NT2/D1 (cell line): Measurements from ENCODE around the gene PAFAH1B1.
"Not testable (repeated sequence)": the region's sequence is repeated elsewhere in the genome, so short reads cannot be mapped to it uniquely, and the experiment has no call there.

ENCODE experiments used
- DNase-seq: peaks from one replicate; pipeline ENCODE4 v3.0.0-alpha.2; 2011; ENCODE audit warnings: low read depth, low spot score
- H3K27me3 ChIP-seq: 2 replicates; pipeline ENCODE4 v1.6.0; 2011; ENCODE audit warnings: mild to moderate bottlenecking; ENCODE audit not compliant: insufficient read length, insufficient read depth
- H3K36me3 ChIP-seq: 2 replicates; pipeline ENCODE4 v1.6.1; 2011; ENCODE audit warnings: mild to moderate bottlenecking, low read length, mixed read lengths; ENCODE audit not compliant: insufficient read depth, insufficient read length
- H3K4me1 ChIP-seq: 2 replicates; pipeline ENCODE4 v1.5.1; 2011; ENCODE audit not compliant: insufficient read depth, insufficient read length
- H3K4me3 ChIP-seq: 2 replicates; pipeline ENCODE4 v1.5.1; 2011; ENCODE audit warnings: low read depth; ENCODE audit not compliant: insufficient read length
- H3K9ac ChIP-seq: 2 replicates; pipeline ENCODE4 v1.6.0; 2011; ENCODE audit warnings: low read depth; ENCODE audit not compliant: insufficient read length
- H3K9me3 ChIP-seq: 2 replicates; pipeline ENCODE4 v1.5.1; 2011; ENCODE audit warnings: mild to moderate bottlenecking, low read length; ENCODE audit not compliant: insufficient read depth
- SUZ12 ChIP-seq: IDR thresholded peaks from 2 replicates; pipeline ENCODE4 v1.6.1; 2011; ENCODE audit not compliant: insufficient read length, insufficient read depth; ENCODE audit errors: extremely low read depth
- YY1 ChIP-seq: IDR thresholded peaks from 2 replicates; pipeline ENCODE4 v1.6.1; 2011; ENCODE audit not compliant: insufficient read length, insufficient read depth
- ZNF274 ChIP-seq: IDR thresholded peaks from 2 replicates; pipeline ENCODE4 v1.6.1; 2011; ENCODE audit warnings: mild to moderate bottlenecking, low read depth, low read length

The PAFAH1B1 gene

DNA sequence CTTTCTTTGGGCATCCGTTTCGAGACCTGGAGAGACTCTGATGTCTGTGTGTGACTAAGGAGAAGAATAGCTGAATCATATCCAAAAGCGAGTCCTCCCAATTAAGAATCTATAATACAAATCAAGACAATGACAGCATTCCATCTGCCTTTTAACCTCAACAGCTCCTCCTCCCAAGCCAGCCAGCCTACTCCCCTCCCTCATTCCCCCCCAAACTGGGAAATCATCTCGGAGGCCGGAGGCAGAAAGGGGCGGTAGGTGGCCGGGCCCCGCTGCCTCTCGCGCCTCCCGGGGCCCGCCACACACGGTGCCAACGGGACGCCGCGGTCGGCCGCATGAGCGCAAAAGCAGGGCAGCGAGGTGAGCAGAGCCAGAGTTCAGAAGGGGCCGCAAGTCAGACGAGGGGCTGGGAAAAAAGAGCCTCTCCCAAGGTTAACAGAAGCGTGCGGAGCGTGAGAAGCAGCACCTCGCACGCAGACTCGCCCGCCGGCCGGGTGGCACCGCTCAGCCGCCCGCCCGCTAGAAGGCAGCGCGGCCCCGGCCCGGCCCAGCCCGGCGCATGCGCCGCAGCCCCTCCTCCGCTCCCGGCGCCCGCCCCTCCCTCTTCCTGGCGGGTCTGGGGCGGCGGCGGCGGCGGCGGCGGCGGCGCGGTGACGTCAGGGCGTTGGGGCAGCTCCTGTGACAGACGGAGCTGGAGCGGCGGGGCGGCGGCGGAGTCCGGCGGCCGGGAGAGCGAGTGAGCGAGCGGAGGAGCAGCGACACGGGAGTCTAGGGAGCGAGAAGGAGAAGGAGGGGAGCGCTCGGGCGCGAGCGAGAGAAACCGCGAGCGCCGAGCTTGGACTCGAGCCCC, at the start of gene PAFAH1B1:
TSS of gene PAFAH1B1 (plus strand) at position 684 of the 850 bp plus-strand sequence. CDS start 44,635 bp downstream, outside the sequence.
- peak within 1 kb of the TSS; percentile 82 for H3K4me3 ChIP-seq
- H3K4me1 ChIP-seq: no peaks in the 10 kb centered on the region
- no peaks in the 10 kb centered on the region for H3K9me3 ChIP-seq
- DNase-seq: peak; percentile 57
- H3K36me3 ChIP-seq: peaks cover 4% of the 10 kb centered on the region
- no peaks in the 10 kb centered on the region for H3K27me3 ChIP-seq
- H3K9ac ChIP-seq: peak within 1 kb of the TSS; percentile 96
- TF ChIP-seq YY1: no peak
- no peak for TF ChIP-seq ZNF274
- no peak for TF ChIP-seq SUZ12

DNA sequence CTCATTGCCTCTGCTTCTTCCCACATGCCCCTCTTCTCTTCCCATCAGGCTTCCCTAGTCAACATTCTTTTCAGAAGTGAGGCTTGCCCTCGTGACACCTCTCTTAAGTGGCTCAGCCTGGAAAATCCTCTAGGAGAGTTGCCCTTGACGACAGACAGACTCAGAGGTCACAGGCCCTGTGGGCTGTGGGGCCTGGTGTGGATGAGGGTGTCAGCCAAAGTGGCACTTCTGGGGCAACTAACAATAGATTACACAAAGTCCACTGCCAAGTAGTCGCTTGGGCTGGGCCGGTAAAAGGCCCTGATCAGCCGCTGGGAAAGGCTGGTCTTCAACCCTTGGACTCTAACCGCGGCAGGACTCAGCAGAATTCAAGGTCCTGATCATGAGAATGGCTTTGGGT, 48.1 kb upstream of the PAFAH1B1 start:
- no peak overlapping the region for H3K4me3 ChIP-seq
- H3K9me3 ChIP-seq: no peaks in the 10 kb centered on the region
- no peak for DNase-seq
- TF ChIP-seq YY1 (no peak), ZNF274 (no peak), SUZ12 (no peak)
- no peaks in the 10 kb centered on the region for H3K36me3 ChIP-seq
- H3K9ac ChIP-seq: no peak overlapping the region
- H3K4me1 ChIP-seq: peaks cover 3% of the 10 kb centered on the region
- H3K27me3 ChIP-seq: no peaks in the 10 kb centered on the region

DNA sequence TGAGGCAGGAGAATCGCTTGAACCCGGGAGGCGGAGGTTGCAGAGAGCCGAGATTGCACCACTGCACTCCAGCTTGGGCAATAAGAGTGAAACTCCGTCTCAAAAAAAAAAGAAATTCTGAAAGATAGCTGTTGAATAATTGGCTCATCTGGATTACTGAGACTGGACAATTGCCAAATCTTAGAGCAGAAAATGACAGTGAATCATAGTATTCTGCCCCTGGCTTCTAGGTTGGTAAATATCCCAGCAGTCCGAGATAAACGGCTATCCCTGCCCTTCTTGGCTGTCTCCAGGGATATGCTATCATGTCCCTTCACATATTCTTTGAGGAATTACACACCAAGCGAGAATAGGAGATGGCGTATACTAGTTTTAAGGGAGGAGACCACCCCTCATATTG, 46.3 kb upstream of the PAFAH1B1 start:
- Histone ChIP-seq H3K27me3 (no peaks in the 10 kb centered on the region), H3K9me3 (no peaks in the 10 kb centered on the region), H3K4me3 (no peak overlapping the region), H3K9ac (no peak overlapping the region), H3K36me3 (no peaks in the 10 kb centered on the region), H3K4me1 (peaks cover 3% of the 10 kb centered on the region)
- no peak for TF ChIP-seq YY1
- no peak for TF ChIP-seq SUZ12
- TF ChIP-seq ZNF274: no peak
- DNase-seq: no peak

DNA sequence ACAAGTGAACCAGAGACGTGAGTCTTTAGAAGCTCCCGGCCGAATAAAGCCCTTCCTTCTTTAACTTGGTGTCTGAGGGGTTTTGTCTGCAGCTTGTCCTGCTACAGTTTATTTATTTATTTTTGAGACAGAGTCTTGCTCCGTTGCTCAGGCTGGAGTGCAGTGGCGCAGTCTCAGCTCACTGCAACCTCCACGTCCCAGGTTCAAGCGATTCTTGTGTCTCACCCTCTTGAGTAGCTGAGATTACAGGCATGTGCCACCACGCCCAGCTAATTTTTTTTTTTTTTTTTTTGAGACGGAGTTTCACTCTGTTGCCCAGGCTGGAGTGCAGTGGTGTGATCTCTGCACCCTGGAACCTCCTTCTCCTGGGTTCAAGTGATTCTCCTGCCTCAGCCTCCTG, 45.4 kb upstream of the PAFAH1B1 start:
- H3K4me1 ChIP-seq, H3K9ac ChIP-seq, DNase-seq, H3K9me3 ChIP-seq, H3K36me3 ChIP-seq, H3K27me3 ChIP-seq, H3K4me3 ChIP-seq: not testable (repeated sequence)

DNA sequence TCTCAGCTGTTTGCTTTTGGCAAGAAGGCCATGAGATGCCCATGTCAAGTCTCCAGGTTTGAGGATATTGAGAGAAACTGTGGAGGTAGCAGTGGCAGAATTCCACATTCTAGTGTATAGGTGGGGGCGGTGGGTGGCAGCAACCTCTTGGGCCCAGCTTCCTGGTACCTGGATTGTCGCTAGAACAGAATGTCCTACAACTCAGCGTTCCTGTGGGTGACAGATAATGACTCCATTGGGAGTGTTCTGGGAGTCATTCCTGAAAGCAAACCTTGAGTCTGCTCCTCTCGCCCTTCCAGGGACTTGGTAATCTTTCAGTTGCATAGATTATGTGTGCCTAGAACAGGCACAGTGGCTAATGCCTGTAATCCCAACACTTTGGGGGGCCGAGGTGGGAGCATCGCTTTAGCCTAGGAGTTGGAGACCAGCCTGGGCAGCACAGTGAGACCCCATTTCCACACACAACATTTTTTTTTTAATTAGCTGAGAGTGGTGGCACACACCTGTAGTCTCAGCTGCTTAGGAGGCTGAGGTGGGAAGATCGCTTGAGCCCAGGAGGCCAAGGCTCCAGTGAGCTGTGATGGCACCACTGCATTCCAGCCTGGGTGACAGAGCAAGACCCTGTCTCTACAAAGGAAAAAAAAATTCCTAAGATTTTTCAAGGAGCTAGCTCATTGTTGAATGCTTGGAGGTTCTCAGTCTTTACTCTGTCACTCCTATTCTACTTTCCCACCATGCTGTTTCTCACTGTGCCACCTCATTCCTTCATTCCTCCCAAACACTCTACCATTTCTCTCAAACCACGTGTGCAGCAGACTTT, 43.9 kb upstream of the PAFAH1B1 start:
- Histone ChIP-seq H3K4me1 (peaks cover 3% of the 10 kb centered on the region), H3K4me3 (no peak overlapping the region), H3K9ac (no peak overlapping the region), H3K27me3 (no peaks in the 10 kb centered on the region), H3K9me3 (no peaks in the 10 kb centered on the region), H3K36me3 (no peaks in the 10 kb centered on the region)
- TF ChIP-seq ZNF274 (no peak), YY1 (no peak), SUZ12 (no peak)
- DNase-seq: no peak

DNA sequence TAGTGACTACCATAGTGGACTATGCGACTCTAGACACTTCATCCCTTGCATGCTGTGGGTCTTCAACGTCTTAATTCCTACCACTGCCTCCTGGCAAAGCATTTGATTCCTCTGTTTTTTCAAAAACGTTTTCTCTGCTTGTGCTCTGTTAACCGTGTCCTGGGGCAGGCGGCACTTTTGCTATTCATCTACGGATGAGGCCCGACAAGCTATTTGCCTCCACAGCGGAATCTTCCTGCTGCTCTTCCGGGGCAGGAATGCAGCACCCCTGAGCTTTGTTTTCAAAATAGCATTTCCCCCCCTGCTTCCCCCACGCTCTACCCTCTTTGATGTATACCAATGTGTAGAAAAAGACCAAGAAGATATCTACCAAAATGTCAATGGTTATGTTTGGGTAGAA, 42.0 kb upstream of the PAFAH1B1 start:
- DNase-seq: peak; percentile 50
- Histone ChIP-seq H3K4me3 (no peak overlapping the region), H3K4me1 (peaks cover 3% of the 10 kb centered on the region), H3K36me3 (no peaks in the 10 kb centered on the region), H3K27me3 (no peaks in the 10 kb centered on the region), H3K9me3 (no peaks in the 10 kb centered on the region), H3K9ac (no peak overlapping the region)
- TF ChIP-seq ZNF274 (no peak), SUZ12 (no peak)

DNA sequence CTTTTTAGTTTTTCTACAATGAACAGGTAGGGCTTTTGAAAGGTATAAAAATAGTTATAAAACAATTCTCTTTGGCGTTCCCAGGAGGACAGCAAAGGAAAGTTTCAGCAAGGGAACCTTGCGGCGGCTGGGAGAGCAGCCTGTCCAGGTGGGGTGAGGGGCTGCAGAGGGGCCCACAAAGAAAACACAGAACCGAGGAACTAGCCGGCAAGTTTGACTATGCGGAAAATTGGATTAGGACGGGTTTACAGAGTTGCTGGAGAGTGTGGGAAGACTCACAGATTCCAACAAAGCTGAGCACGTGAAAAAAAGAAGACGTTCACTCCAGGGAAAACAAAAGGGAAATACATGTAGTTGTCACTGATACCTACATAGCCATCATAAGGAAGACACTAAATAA, 41.5 kb upstream of the PAFAH1B1 start:
- H3K4me3 ChIP-seq: no peak overlapping the region
- H3K9me3 ChIP-seq: no peaks in the 10 kb centered on the region
- no peak overlapping the region for H3K9ac ChIP-seq
- TF ChIP-seq YY1 (no peak), SUZ12 (no peak), ZNF274 (no peak)
- H3K36me3 ChIP-seq: no peaks in the 10 kb centered on the region
- peak; percentile 9 for DNase-seq
- peaks cover 3% of the 10 kb centered on the region for H3K4me1 ChIP-seq
- no peaks in the 10 kb centered on the region for H3K27me3 ChIP-seq
